HepG2 (cell line): Measurements from ENCODE around the gene ATP11A.

Experiments
- AFF4 ChIP-seq: sonication (generic); formaldehyde crosslinking; IDR thresholded peaks from 2 replicates; pipeline ENCODE4 v1.4.0; 2020; ENCODE audit warnings: missing genetic modification reagents
- CTCF ChIP-seq: sonication (generic); formaldehyde crosslinking; IDR thresholded peaks from 2 replicates; pipeline ENCODE4 v1.5.0; 2020; ENCODE audit warnings: mild to moderate bottlenecking, missing genetic modification reagents, moderate library complexity
- GABPB1 ChIP-seq: IDR thresholded peaks from 2 replicates; pipeline ENCODE4 v1.6.1; 2016; ENCODE audit warnings: mild to moderate bottlenecking, missing genetic modification reagents, moderate library complexity, missing compliant biosample characterization
- MXI1 ChIP-seq: IDR thresholded peaks from 3 replicates; pipeline ENCODE4 v1.6.1; 2012; ENCODE audit warnings: low read depth, low read length, inconsistent platforms, borderline replicate concordance
- THAP7 ChIP-seq: sonication (generic); formaldehyde crosslinking; IDR thresholded peaks from 2 replicates; pipeline ENCODE4 v1.8.1; 2023; ENCODE audit warnings: mild to moderate bottlenecking, missing genetic modification reagents
- ZFP36 ChIP-seq: fragments of 150-350 bp; IDR thresholded peaks from 2 replicates; pipeline ENCODE4 v1.6.1; 2018; ENCODE audit warnings: borderline replicate concordance, low read length, low read depth; ENCODE audit not compliant: partially characterized antibody
- ZNF274 ChIP-seq: sonication (generic); formaldehyde crosslinking; IDR thresholded peaks from 2 replicates; pipeline ENCODE4 v1.5.1; 2020; ENCODE audit warnings: mild to moderate bottlenecking, missing genetic modification reagents
- ZNF704 ChIP-seq: sonication (generic); formaldehyde crosslinking; IDR thresholded peaks from 2 replicates; pipeline ENCODE4 v1.8.1; 2023; ENCODE audit warnings: mild to moderate bottlenecking, inconsistent platforms, moderate library complexity, missing genetic modification reagents, borderline replicate concordance

DNA sequence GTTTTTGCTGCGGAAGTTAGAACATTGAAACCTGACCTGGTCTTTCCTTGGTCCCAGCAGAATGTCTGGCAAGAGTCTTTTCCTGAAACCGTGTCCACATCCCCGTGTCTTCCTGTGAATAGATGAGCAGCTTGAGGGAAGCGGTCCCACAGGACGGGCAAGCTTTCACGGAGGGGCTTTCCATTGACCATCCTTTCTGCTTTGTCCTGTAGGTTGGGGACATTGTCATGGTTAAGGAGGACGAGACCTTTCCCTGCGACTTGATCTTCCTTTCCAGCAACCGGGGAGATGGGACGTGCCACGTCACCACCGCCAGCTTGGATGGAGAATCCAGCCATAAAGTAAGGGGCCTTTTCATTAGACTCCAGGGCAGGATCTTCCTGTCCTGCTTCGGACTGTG lies 126.0 kb downstream of the ATP11A start:
- TF ChIP-seq AFF4 (CRISPR knock-in tag) (no peak), CTCF (CRISPR knock-in tag) (no peak), ZNF274 (no peak), MXI1 (no peak), THAP7 (CRISPR knock-in tag) (no peak), GABPB1 (CRISPR knock-in tag) (no peak), ZFP36 (no peak), ZNF704 (CRISPR knock-in tag) (no peak)
